ENCODE results near the gene HES2.
A peak's percentile ranks its signal among the peaks of the same experiment; 100 is the strongest.

The HES2 gene

DNA sequence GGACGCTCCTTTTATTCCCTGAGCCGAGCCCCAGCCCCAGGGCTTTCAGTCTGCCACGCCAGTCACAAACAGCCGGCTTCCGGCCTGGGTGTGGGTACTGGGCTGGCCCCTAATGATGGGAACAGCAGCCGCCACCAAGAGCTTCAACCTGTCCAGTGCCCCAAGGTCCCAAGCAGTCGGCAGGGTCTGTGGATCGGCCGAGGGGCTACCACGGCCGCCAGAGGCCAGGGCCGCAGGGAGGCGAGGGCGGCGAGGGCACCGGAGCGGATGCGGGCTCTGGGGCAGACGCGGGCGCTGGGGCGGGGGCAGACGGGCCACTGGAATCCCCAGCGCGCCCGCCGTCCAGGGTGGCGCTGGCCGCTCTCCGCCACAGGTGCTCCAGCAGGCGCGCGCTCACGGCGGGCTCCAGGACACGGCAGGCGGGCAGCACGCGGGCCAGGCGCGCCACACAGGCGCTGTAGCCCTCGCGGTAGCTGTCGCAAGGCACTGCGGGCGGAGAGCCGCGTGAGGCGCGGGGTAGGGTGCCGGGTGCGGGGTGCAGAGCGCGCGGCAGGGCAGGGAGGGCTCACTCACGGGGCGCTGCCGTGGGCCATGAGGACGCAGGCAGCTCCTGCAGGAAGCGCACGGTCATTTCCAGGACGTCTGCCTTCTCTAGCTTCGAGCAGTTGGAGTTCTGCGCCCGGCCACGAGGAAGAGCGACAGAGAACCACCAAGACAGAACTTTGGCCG is 887 bp downstream of the HES2 start:
- DNase-seq (ENCODE audit: low read depth, low spot score): no peak
- H3K4me3 ChIP-seq (ENCODE audit: low read depth, low read length): no peak overlapping the region
- in situ Hi-C loops (cut with HindIII; ENCODE audit: low sequenced_read_pairs): no loop called here

DNA sequence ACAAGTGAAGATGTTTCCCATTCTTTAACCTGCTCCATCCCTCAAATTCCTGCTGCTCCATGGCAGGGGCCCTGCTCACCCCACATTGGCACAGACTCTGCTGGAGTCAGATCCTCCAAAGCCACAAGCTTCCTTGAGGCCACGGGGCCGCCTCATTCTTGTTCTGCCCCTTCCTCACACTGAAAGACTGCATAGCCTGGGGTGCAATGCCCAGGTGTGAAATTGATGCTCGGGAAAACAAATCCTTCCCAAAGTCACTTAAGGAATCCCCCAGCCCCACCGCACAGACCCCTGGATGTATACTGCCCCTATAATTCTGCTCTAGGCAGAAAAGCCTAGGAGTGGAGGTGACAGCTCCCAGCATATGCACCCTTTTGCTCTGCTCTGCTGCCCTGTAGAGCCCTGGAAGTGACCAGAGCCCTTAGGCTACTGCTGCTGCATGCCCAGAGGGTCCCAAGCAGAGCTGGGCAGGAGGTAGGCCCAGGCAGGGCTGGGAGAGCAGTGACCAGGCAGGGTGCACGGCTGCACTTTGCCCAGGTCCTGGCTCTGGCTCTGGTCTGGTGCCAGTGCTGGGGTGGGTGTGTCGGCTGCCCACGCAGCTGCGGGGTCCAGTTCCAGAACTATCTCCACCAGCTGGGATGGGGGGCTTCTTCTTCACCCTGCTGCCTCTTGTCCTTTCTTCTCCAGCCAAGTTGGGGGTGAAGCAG is 1.6 kb downstream of the HES2 start:
- H3K4me3 ChIP-seq (ENCODE audit: low read depth, low read length): no peak overlapping the region
- TF ChIP-seq, protein P1, sequence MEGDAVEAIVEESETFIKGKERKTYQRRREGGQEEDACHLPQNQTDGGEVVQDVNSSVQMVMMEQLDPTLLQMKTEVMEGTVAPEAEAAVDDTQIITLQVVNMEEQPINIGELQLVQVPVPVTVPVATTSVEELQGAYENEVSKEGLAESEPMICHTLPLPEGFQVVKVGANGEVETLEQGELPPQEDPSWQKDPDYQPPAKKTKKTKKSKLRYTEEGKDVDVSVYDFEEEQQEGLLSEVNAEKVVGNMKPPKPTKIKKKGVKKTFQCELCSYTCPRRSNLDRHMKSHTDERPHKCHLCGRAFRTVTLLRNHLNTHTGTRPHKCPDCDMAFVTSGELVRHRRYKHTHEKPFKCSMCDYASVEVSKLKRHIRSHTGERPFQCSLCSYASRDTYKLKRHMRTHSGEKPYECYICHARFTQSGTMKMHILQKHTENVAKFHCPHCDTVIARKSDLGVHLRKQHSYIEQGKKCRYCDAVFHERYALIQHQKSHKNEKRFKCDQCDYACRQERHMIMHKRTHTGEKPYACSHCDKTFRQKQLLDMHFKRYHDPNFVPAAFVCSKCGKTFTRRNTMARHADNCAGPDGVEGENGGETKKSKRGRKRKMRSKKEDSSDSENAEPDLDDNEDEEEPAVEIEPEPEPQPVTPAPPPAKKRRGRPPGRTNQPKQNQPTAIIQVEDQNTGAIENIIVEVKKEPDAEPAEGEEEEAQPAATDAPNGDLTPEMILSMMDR (IDR thresholded peaks at IDR 0.05; ENCODE audit: low read depth, low read length): no peak
- in situ Hi-C loops (cut with HindIII; ENCODE audit: low sequenced_read_pairs): no loop called here
- DNase-seq (ENCODE audit: low read depth, low spot score): no peak

More for the DNA sequence above, 887 bp downstream of the HES2 start:
- TF ChIP-seq, protein P1 (IDR thresholded peaks at IDR 0.05; ENCODE audit: low read depth, low read length): no peak

DNA sequence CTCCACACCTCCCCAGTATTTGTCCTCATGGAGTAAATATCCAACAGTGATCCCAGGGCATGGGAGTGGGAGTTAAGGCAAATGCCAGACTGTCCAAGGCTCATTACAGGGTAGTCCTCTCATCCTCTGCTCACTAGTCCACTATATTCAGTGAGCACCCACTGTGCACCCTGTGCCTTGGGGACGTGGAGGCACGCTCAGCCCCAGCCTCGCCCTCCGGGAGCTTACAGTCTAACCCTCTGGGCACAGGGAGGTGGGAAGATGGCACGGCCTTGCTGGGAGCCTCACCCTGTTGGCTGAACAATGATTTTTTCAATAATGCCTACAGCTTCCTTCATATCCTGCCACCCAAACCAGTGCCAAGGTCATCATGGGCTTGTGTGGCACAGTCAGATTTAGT is 2.8 kb downstream of the HES2 start:
- H3K4me3 ChIP-seq (ENCODE audit: low read depth, low read length): no peak overlapping the region
- TF ChIP-seq, protein P1 (IDR thresholded peaks at IDR 0.05; ENCODE audit: low read depth, low read length): no peak
- in situ Hi-C loops (cut with HindIII; ENCODE audit: low sequenced_read_pairs): no loop called here
- no peak for DNase-seq (ENCODE audit: low read depth, low spot score)

DNA sequence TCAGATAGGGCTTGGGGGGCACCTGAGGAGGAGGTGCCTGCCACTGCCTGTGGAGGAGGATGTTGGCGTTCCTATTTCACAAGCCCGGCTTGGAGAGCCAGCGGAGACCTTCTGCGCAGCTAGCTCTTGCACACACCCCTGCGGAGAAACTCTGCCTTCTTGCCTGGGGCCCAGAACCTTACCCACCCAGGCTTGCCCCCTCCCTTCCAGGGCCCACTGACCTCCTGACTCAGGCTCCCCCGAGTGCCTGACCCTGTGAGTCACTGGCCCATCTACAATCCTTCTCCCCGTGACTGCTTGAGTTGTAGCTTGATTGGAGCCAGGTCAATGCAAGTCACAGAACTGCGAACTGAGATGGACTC is 3.4 kb downstream of the HES2 start:
- in situ Hi-C loops (cut with HindIII; ENCODE audit: low sequenced_read_pairs): no loop called here
- H3K4me3 ChIP-seq (ENCODE audit: low read depth, low read length): no peak overlapping the region
- no peak for DNase-seq (ENCODE audit: low read depth, low spot score)
- TF ChIP-seq, protein P1 (IDR thresholded peaks at IDR 0.05; ENCODE audit: low read depth, low read length): no peak

DNA sequence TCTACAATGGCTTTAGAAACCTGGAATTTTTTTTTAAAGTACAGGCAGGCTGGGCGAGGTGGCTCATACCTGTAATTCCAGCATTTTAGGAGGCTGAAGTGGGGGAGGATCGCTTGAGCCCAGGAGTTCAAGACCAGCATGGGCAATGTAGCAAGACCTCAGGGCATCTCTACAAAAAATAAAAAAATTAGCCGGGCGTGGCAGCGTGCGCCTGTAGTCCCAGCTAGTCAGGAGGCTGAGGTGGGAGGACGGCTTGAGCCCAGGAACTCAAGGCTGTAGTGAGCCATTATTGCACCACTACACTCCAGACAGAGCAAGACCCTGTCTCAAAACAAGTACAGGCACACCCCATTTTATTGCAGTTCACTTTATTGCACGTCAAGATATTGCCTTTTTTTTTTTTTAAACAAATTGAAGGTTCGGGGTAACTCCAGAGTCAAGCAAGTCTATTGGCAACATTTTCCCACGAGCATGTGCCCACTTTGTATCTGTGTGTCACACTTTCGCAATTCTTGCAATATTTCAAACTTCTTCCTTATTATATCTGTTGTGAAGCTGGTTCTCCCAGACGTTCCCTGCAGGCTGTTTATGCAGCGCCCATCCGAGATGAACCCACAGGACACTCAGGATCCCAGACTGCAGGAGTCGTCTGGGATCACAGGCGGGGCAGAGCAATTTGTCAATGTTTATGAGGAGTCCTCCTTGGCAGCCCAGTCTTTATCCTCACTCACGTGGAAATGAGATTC is 4.7 kb downstream of the HES2 start:
- H3K4me3 ChIP-seq (ENCODE audit: low read depth, low read length): no peak overlapping the region

DNA sequence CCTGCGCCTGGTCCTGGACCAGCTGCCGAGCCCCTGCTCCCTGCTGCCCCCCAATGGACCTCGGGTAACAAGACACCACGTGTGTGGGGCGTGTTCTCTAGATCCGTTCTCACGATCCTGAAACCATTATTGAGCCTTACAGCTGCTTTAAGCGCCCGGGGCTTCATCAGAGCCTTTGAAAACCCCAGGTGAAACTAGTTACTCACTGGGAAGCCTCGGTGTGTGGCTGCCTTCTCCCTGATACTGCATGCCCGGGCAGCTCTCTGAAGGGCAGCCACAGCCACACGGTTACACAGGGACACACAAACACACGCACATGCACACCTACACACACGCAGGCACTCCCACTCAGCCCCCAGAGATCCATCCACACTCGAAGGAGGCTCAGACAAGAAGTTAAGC is 5.3 kb downstream of the HES2 start:
- TF ChIP-seq, protein P1 (IDR thresholded peaks at IDR 0.05; ENCODE audit: low read depth, low read length): peak; percentile 66
- H3K4me3 ChIP-seq (ENCODE audit: low read depth, low read length): no peak overlapping the region
- DNase-seq (ENCODE audit: low read depth, low spot score): peak; percentile 44
- in situ Hi-C loops (cut with HindIII; ENCODE audit: low sequenced_read_pairs): no loop called here

More for the DNA sequence above, 4.7 kb downstream of the HES2 start:
- DNase-seq (ENCODE audit: low read depth, low spot score): no peak
- in situ Hi-C loops (cut with HindIII; ENCODE audit: low sequenced_read_pairs): no loop called here
- TF ChIP-seq, protein P1 (IDR thresholded peaks at IDR 0.05; ENCODE audit: low read depth, low read length): no peak

Data from astrocyte of the spinal cord (primary cell).